Testis (tissue), 3 donors: ENCODE measurements around the gene SPCS1. TPM values are rescaled to one million over a fixed set of nuclear protein-coding genes. Genes with fewer than 3 reads are reported as not detected.

Source experiments
- DNase-seq: peaks from one replicate; pipeline ENCODE4 v3.0.0-alpha.2; 2019
- H3K27ac ChIP-seq, 2 donors: fragments of 200-600 bp; sonication (generic); one replicate each; pipeline ENCODE4 v1.5.1; 2019
- H3K27me3 ChIP-seq: fragments of 200-600 bp; sonication (generic); one replicate; pipeline ENCODE4 v1.5.1; 2019
- H3K36me3 ChIP-seq: fragments of 200-600 bp; sonication (generic); one replicate; pipeline ENCODE4 v1.5.1; 2017; ENCODE audit warnings: low read depth; ENCODE audit errors: missing control alignments
- H3K4me1 ChIP-seq: fragments of 200-600 bp; sonication (generic); one replicate; pipeline ENCODE4 v1.5.1; 2019
- H3K4me3 ChIP-seq, 2 donors: fragments of 200-600 bp; sonication (generic); one replicate each; pipeline ENCODE4 v1.5.1; 2017 to 2019
- H3K9me3 ChIP-seq: fragments of 200-600 bp; sonication (generic); one replicate; pipeline ENCODE4 v1.5.1; 2017
- CTCF ChIP-seq, 3 experiments: fragments of 450-650 bp in 2 of 3; fragments of 200-600 bp in 1 of 3; sonication (generic) in 1 of 3; IDR thresholded peaks; one replicate each; pipeline ENCODE4 v1.5.1; 2016 to 2019; ENCODE audit warnings: antibody characterized with exemption in 3 of 3, mild to moderate bottlenecking in 2 of 3, moderate library complexity in 1 of 3
- POLR2A ChIP-seq: fragments of 450-650 bp; IDR thresholded peaks from one replicate; pipeline ENCODE4 v1.6.1; 2017; ENCODE audit warnings: antibody characterized with exemption, mild to moderate bottlenecking, moderate library complexity
- whole genome bisulfite sequencing, 2 donors: methylation state at CpG; one replicate each; pipeline ENCODE4 v1.1.5; 2018; 5-methylcytosine and 5-hydroxymethylcytosine counted together
- intact Hi-C: fragments of 100-400 bp; cut with DNase I; formaldehyde crosslinking; loops from one replicate; pipeline ENCODE4 v1.15.1; 2023; ENCODE audit warnings: low total_unique reads
- polyA plus RNA-seq: library from polyadenylated mRNA; stranded (reverse); fragments of 350-450 nt; fragmentation: Illumina TruSeq; extraction: RNeasy Lipid Tissue Mini Kit (QIAGEN cat#74804); gene quantifications from one replicate; pipeline ENCODE4 v1.2.3, GENCODE V29; 2014; ENCODE audit warnings: low read depth, low replicate concordance; ENCODE audit not compliant: insufficient read depth
- total RNA-seq, 2 donors: library from RNA; depleted of rRNA; stranded (reverse); fragments of >200 nt; gene quantifications; one replicate each; pipeline ENCODE4 v1.2.3, GENCODE V29; 2016

Gene SPCS1
- total and polyA plus RNA-seq, 3 donors from 2014 or later, result 166 to 340 (median 179) TPM

GRCh38 chr3:52681596-52681995, 24.3 kb upstream of the SPCS1 start:
- Histone ChIP-seq H3K27me3 (no peaks in the 10 kb centered on the region), H3K4me3 (no peak overlapping the region), H3K36me3 (no peaks in the 10 kb centered on the region), H3K27ac (peak overlapping the region; percentile 66 to 70), H3K9me3 (no peaks in the 10 kb centered on the region), H3K4me1 (peaks cover 45% of the 10 kb centered on the region)
- DNase-seq, result no peak
- intact Hi-C loops, result no loop called here
- TF ChIP-seq CTCF (IDR thresholded peaks at IDR 0.05) (no peak), POLR2A (no peak)
- WGBS, 2 donors, result 55% methylated on average over 3 of the region's 3 CpGs

- Histone ChIP-seq H3K27ac (peak overlapping the region; percentile 66 to 70), H3K4me3 (no peak overlapping the region), H3K9me3 (no peaks in the 10 kb centered on the region), H3K27me3 (no peaks in the 10 kb centered on the region), H3K36me3 (no peaks in the 10 kb centered on the region), H3K4me1 (peaks cover 48% of the 10 kb centered on the region)
- TF ChIP-seq CTCF (IDR thresholded peaks at IDR 0.05) (no peak), POLR2A (no peak)
- peak; percentile 79 for DNase-seq
- intact Hi-C loops, result no loop called here
Observed at GRCh38 chr3:52682016-52682415, 23.9 kb upstream of the SPCS1 start.

GRCh38 chr3:52683611-52684010, 22.3 kb upstream of the SPCS1 start:
- no peak overlapping the region for H3K4me3 ChIP-seq
- intact Hi-C loops, result no loop called here
- no peaks in the 10 kb centered on the region for H3K9me3 ChIP-seq
- WGBS, 2 donors, result 62 to 65% methylated on average over 6 of the region's 6 CpGs
- no peaks in the 10 kb centered on the region for H3K27me3 ChIP-seq
- peak overlapping the region in 1 of 2 donors; percentile 7 for H3K27ac ChIP-seq
- H3K4me1 ChIP-seq, result peaks cover 48% of the 10 kb centered on the region
- DNase-seq, result no peak
- no peak for TF ChIP-seq POLR2A
- no peak for TF ChIP-seq CTCF (IDR thresholded peaks at IDR 0.05)
- no peaks in the 10 kb centered on the region for H3K36me3 ChIP-seq

GRCh38 chr3:52684184-52684583, 21.7 kb upstream of the SPCS1 start:
- WGBS, 2 donors, result 37 to 46% methylated on average over 5 of the region's 5 CpGs
- TF ChIP-seq CTCF (IDR thresholded peaks at IDR 0.05) (no peak), POLR2A (no peak)
- peaks cover 48% of the 10 kb centered on the region for H3K4me1 ChIP-seq
- H3K9me3 ChIP-seq, result no peaks in the 10 kb centered on the region
- no peaks in the 10 kb centered on the region for H3K36me3 ChIP-seq
- H3K27me3 ChIP-seq, result no peaks in the 10 kb centered on the region
- peak overlapping the region in 1 of 2 donors; percentile 98 for H3K27ac ChIP-seq
- DNase-seq, result no peak
- no peak overlapping the region for H3K4me3 ChIP-seq
- intact Hi-C loops, result no loop called here

- intact Hi-C loops, result no loop called here
Observed at GRCh38 chr3:52685285-52685708, 20.6 kb upstream of the SPCS1 start.

More at GRCh38 chr3:52685285-52685708, 20.6 kb upstream of the SPCS1 start:
- WGBS, 2 donors, result 0 to 1% methylated on average over 20 to 22 of the region's 41 CpGs
- H3K27me3 ChIP-seq, result no peaks in the 10 kb centered on the region
- H3K27ac ChIP-seq, result peak overlapping the region; percentile 92 to 98
- H3K9me3 ChIP-seq, result no peaks in the 10 kb centered on the region
- DNase-seq, result peak; percentile 83
- H3K4me1 ChIP-seq, result peaks cover 48% of the 10 kb centered on the region
- H3K36me3 ChIP-seq, result no peaks in the 10 kb centered on the region
- no peak for TF ChIP-seq POLR2A
- peak overlapping the region; percentile 81 to 89 for H3K4me3 ChIP-seq
